ENCODE measurements around the gene FHIT.

GRCh38 chr3:61169621-61170251 is 81.5 kb downstream of the FHIT start:
- TF ChIP-seq CTCF (IDR thresholded peaks at IDR 0.05) (no peak), POLR2A (IDR thresholded peaks at IDR 0.05) (no peak)
